Mucosa of descending colon (tissue), 3 donors: ENCODE measurements around the gene FAM168A. TPM values are rescaled to one million over a fixed set of nuclear protein-coding genes. Genes with fewer than 3 reads are reported as not detected.

Source experiments
- ATAC-seq: fragments of 200-7000 bp; cut with Tn5 transposase; one replicate; pipeline ENCODE4 v1.9.1; 2020; ENCODE audit warnings: mild to moderate bottlenecking, moderate library complexity
- DNase-seq, 3 donors: peaks; one replicate each; pipeline ENCODE4 v3.0.0-alpha.2; 2020
- H3K36me3 ChIP-seq: fragments of 200-600 bp; one replicate; pipeline ENCODE4 v1.8.0; 2021; ENCODE audit warnings: low read depth, mild to moderate bottlenecking
- H3K4me1 ChIP-seq: fragments of 200-600 bp; one replicate; pipeline ENCODE4 v1.8.0; 2021; ENCODE audit warnings: low read depth, mild to moderate bottlenecking
- H3K4me3 ChIP-seq: fragments of 200-600 bp; one replicate; pipeline ENCODE4 v1.8.0; 2021; ENCODE audit warnings: mild to moderate bottlenecking
- H3K9me3 ChIP-seq: fragments of 200-600 bp; one replicate; pipeline ENCODE4 v1.8.0; 2021; ENCODE audit warnings: mild to moderate bottlenecking
- intact Hi-C, 2 donors: fragments of 100-400 bp; cut with DNase I in 1 of 2; cut with micrococcal nuclease in 1 of 2; formaldehyde crosslinking; loops; one replicate each; pipeline versions ENCODE4 v1.11.0 to v1.11.1; 2022; cut with DNase I, micrococcal nuclease
- total RNA-seq, 3 donors: library from RNA; stranded (reverse); fragmentation: NEBNext Ultra II Directional in 2 of 3; extraction: Animal tissue kit (Norgen Biotek cat#: 25700) in 2 of 3; gene quantifications; one replicate each; pipeline versions ENCODE4 v1.2.1 to v1.2.4, GENCODE V29; 2021 to 2023
- TF ChIP-seq, protein P1 (sequence below): fragments of 200-600 bp; IDR thresholded peaks from one replicate; pipeline ENCODE4 v1.8.0; 2022; ENCODE audit warnings: antibody characterized with exemption, mild to moderate bottlenecking
- donor health status: DM: no; HTN: no; CAD: no; lungs with moderate emphysema.
- donor health status: DM: no; HTN: no; CAD: no.
- donor health status: DM: no; HTN: yes; CAD: no.

Gene FAM168A
- total RNA-seq, 3 donors from 2014 or later, result 16.6 to 46.4 (median 19.9) TPM

DNA sequence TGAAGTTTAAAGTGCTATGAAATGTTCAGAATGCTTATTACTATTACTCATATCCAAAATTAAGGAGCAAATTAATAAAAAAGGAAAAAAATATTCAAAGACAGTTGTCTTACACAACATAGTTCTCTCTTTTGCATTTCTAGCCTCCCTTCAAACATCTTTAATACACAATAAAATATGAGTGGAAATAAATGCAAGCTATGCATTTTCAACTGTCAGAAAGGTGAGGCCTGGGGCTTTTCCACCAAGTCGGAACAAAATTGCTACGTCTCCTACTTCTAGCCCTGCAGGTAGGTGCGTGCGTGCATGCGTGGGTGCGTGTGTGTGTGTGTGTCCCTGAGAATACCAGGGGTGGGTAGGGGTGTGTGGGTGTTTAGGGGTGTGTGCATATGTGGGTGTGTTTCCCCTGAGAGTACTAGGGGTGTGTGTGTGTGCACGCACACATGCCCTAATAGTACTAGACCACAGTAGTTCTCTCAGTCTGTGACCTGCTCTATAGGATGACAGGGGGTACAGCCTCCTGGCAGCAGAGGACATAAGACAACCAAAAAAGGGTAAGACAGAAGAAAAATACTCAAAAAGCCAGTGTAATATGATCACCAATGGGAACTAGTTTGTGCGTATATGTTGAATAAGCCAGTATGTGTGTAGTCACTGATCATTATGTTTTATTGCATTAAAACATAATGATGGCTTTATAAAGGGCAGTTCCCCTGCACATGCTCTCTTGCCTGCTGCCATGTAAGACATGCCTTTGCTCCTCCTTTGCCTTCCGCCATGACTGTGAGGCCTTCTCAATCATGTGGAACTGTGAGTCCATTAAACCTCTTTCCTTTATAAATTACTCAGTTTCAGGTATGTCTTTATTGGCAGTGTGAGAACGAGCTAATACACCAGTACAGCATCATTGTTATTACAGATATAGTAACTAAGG is 89.4 kb downstream of the FAM168A start:
- Histone ChIP-seq H3K4me1 (no peaks in the 10 kb centered on the region), H3K36me3 (no peaks in the 10 kb centered on the region), H3K4me3 (no peak overlapping the region), H3K9me3 (no peaks in the 10 kb centered on the region)
- intact Hi-C loops, result no loop called here
- ATAC-seq (no peak), DNase-seq (no peak)
- TF ChIP-seq, protein P1, sequence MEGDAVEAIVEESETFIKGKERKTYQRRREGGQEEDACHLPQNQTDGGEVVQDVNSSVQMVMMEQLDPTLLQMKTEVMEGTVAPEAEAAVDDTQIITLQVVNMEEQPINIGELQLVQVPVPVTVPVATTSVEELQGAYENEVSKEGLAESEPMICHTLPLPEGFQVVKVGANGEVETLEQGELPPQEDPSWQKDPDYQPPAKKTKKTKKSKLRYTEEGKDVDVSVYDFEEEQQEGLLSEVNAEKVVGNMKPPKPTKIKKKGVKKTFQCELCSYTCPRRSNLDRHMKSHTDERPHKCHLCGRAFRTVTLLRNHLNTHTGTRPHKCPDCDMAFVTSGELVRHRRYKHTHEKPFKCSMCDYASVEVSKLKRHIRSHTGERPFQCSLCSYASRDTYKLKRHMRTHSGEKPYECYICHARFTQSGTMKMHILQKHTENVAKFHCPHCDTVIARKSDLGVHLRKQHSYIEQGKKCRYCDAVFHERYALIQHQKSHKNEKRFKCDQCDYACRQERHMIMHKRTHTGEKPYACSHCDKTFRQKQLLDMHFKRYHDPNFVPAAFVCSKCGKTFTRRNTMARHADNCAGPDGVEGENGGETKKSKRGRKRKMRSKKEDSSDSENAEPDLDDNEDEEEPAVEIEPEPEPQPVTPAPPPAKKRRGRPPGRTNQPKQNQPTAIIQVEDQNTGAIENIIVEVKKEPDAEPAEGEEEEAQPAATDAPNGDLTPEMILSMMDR, result no peak

DNA sequence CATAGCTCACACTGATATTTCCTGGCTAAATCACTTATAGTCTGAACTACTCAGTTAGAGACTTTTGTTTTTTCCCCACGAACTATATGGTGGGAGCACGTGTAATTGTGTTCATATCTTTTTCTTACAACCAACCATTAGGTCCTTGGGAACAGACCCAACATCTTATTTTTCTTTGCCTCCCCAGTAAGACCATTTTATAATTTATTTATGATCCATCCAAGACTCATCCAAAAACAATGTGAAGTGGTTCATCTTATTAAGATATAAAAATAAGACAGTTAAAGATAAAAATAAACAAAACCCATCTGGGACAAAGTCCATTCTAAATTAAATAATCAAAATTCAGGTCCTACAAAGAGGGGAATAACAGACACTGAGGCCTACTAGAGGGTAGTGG is 90.8 kb downstream of the FAM168A start:
- H3K36me3 ChIP-seq, result no peaks in the 10 kb centered on the region
- TF ChIP-seq, protein P1, result no peak
- no peaks in the 10 kb centered on the region for H3K4me1 ChIP-seq
- no peaks in the 10 kb centered on the region for H3K9me3 ChIP-seq
- ATAC-seq, result no peak
- H3K4me3 ChIP-seq, result no peak overlapping the region
- intact Hi-C loops, result no loop called here
- DNase-seq, result no peak

DNA sequence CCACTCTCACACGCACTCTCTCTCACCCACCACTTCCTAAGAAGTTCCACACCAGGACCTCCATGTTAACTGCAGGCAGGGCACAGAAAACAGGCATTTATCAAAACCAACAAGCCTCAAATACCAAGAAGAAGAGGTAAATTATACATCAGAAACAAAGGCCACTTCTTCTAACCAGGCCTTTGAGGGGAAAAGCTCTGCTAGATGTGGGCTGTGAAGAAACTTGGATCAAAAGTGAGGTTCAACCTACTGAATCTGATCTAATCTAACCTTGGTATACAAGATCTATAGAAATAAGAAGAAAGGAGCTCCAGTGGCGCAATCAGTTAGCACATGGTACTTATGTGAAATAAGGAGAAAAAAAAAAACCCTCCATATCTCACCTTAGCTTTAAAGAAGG is 91.9 kb downstream of the FAM168A start:
- Histone ChIP-seq H3K4me3 (no peak overlapping the region), H3K9me3 (no peaks in the 10 kb centered on the region), H3K36me3 (no peaks in the 10 kb centered on the region), H3K4me1 (no peaks in the 10 kb centered on the region)
- ATAC-seq, result no peak
- TF ChIP-seq, protein P1, result no peak
- intact Hi-C loops, result no loop called here
- DNase-seq, result no peak

DNA sequence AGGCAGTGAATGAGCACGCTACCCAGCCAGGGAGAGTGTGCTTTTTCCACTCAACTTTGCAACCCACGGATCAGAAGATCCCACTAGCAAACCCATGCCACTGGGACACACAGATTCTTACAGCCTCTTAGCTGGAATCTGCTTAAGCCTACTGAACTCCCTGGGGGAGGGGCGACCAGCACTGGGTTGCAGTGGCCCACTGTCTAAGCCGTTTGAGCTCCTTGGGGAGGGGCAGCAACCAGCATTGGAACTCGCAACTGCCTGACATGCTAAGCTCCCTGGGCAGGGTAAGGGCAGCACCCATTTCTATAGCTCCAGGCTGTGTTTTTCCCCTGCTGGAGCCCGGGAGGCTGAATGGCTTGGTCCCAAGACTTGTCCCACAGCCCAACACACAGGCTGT is 99.6 kb downstream of the FAM168A start:
- TF ChIP-seq, protein P1, result no peak
- Histone ChIP-seq H3K4me3 (no peak overlapping the region), H3K36me3 (no peaks in the 10 kb centered on the region), H3K9me3 (no peaks in the 10 kb centered on the region), H3K4me1 (no peaks in the 10 kb centered on the region)
- ATAC-seq (no peak), DNase-seq (no peak)
- intact Hi-C loops, result no loop called here

DNA sequence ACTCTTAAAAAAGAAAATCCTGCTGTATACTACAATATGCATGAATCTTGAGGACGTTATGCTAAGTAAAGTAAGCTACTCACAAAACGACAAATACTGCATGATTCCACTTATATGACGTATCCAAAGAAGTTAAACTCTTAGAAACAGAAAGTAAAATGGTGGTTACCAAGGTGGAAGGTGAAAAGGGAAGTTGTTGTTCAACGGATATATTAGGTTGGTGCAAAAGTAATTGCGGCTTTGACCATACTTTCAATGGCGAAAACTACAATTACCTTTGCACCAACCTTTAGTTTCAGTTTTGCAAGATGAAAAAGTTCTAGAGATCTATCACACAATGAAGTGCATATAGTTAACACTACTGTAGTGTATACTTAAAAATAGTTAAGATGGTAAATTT is 101.8 kb downstream of the FAM168A start:
- H3K36me3 ChIP-seq, result no peaks in the 10 kb centered on the region
- no peak overlapping the region for H3K4me3 ChIP-seq
- intact Hi-C loops, result no loop called here
- ATAC-seq, result no peak
- DNase-seq, result no peak
- H3K9me3 ChIP-seq, result no peaks in the 10 kb centered on the region
- TF ChIP-seq, protein P1, result no peak
- H3K4me1 ChIP-seq, result no peaks in the 10 kb centered on the region
